Progenitor cell of endocrine pancreas (in vitro differentiated cells): ENCODE results near the gene ZNF672. TPM values are rescaled to one million over a fixed set of nuclear protein-coding genes. Genes with fewer than 3 reads are reported as not detected.
A peak's percentile ranks its signal among the peaks of the same experiment; 100 is the strongest.
"Not testable (repeated sequence)": the region's sequence is repeated elsewhere in the genome, so short reads cannot be mapped to it uniquely, and the experiment has no call there.

Experiments
- DNase-seq: peaks from one replicate; pipeline ENCODE4 v3.0.0; 2021; ENCODE audit warnings: low spot score; ENCODE audit not compliant: unreplicated experiment
- H3K27ac Mint-ChIP-seq: 2 replicates; pipeline ENCODE4 v1.8.0; 2021; ENCODE audit warnings: mild to moderate bottlenecking, moderate library complexity, mixed read lengths
- H3K27me3 Mint-ChIP-seq: 2 replicates; pipeline ENCODE4 v1.8.0; 2021; ENCODE audit warnings: mixed read lengths
- H3K36me3 Mint-ChIP-seq: 2 replicates; pipeline ENCODE4 v1.8.0; 2022; ENCODE audit warnings: mixed read lengths; ENCODE audit not compliant: insufficient read depth
- H3K4me1 Mint-ChIP-seq: 2 replicates; pipeline ENCODE4 v1.8.0; 2021; ENCODE audit warnings: low read depth, mixed read lengths
- H3K4me3 Mint-ChIP-seq: 2 replicates; pipeline ENCODE4 v1.8.0; 2021; ENCODE audit warnings: low read depth, mild to moderate bottlenecking, moderate library complexity, mixed read lengths
- H3K9me3 Mint-ChIP-seq: 2 replicates; pipeline ENCODE4 v1.8.0; 2021; ENCODE audit warnings: low read depth, mixed read lengths
- CTCF ChIP-seq: fragments of 200-600 bp; sonication (generic); IDR thresholded peaks from one replicate; pipeline ENCODE4 v1.5.0; 2021; ENCODE audit warnings: antibody characterized with exemption, mild to moderate bottlenecking; ENCODE audit not compliant: unreplicated experiment
- total RNA-seq: library from RNA; stranded (reverse); gene quantifications from 2 replicates; pipeline ENCODE4 v1.2.1, GENCODE V29; 2021

The ZNF672 gene
- total RNA-seq, 1 donor from 2014 or later = 37.2 TPM

- DNase-seq = no peak
- H3K9me3 Mint-ChIP-seq = no peaks in the 10 kb centered on the region
- no peaks in the 10 kb centered on the region for H3K27me3 Mint-ChIP-seq
- TF ChIP-seq CTCF = peak; percentile 13
- no peak overlapping the region for H3K27ac Mint-ChIP-seq
- no peaks in the 10 kb centered on the region for H3K36me3 Mint-ChIP-seq
- no peak overlapping the region for H3K4me3 Mint-ChIP-seq
- peaks cover 15% of the 10 kb centered on the region for H3K4me1 Mint-ChIP-seq
Observed at GRCh38 chr1:248884632-248885295, 46.7 kb downstream of the ZNF672 start.

- Mint-ChIP-seq H3K4me1 (peaks cover 15% of the 10 kb centered on the region), H3K27me3 (no peaks in the 10 kb centered on the region), H3K9me3 (no peaks in the 10 kb centered on the region), H3K4me3 (no peak overlapping the region), H3K27ac (no peak overlapping the region), H3K36me3 (no peaks in the 10 kb centered on the region)
- TF ChIP-seq CTCF = no peak
- DNase-seq = no peak
Observed at GRCh38 chr1:248885646-248886045, 47.6 kb downstream of the ZNF672 start.

- Mint-ChIP-seq H3K4me1 (peaks cover 15% of the 10 kb centered on the region), H3K36me3 (no peaks in the 10 kb centered on the region), H3K4me3 (no peak overlapping the region), H3K27me3 (no peaks in the 10 kb centered on the region), H3K9me3 (no peaks in the 10 kb centered on the region), H3K27ac (no peak overlapping the region)
- DNase-seq = no peak
- TF ChIP-seq CTCF = no peak
Observed at GRCh38 chr1:248886237-248886895, 48.3 kb downstream of the ZNF672 start.

- H3K36me3 Mint-ChIP-seq, H3K27me3 Mint-ChIP-seq, DNase-seq, H3K4me3 Mint-ChIP-seq, H3K9me3 Mint-ChIP-seq, H3K27ac Mint-ChIP-seq: not testable (repeated sequence)
- H3K4me1 Mint-ChIP-seq = peaks cover 22% of the 10 kb centered on the region
Observed at GRCh38 chr1:248889914-248890243, 51.9 kb downstream of the ZNF672 start.

GRCh38 chr1:248890549-248891498 lies 52.8 kb downstream of the ZNF672 start:
- Mint-ChIP-seq H3K9me3 (no peaks in the 10 kb centered on the region), H3K4me1 (peaks cover 21% of the 10 kb centered on the region), H3K36me3 (no peaks in the 10 kb centered on the region), H3K27me3 (no peaks in the 10 kb centered on the region), H3K4me3 (no peak overlapping the region), H3K27ac (no peak overlapping the region)
- DNase-seq = no peak
- no peak for TF ChIP-seq CTCF
